HG03457 (cell line): Measurements from ENCODE around the gene PRKCZ.

ENCODE experiments used
- ATAC-seq: cut with Tn5 transposase; IDR thresholded peaks from one replicate; pipeline ENCODE4 v1.9.1; 2021; ENCODE audit warnings: moderate number of reproducible peaks; ENCODE audit not compliant: unreplicated experiment

Gene PRKCZ

GRCh38 chr1:2060072-2060471, 9.9 kb downstream of the PRKCZ start:
- no peak for ATAC-seq

- ATAC-seq = no peak
Measured at GRCh38 chr1:2060535-2060934, 10.3 kb downstream of the PRKCZ start.

GRCh38 chr1:2061065-2061778, 11.0 kb downstream of the PRKCZ start:
- ATAC-seq = no peak

GRCh38 chr1:2065699-2066098, 15.5 kb downstream of the PRKCZ start:
- ATAC-seq = no peak

- no peak for ATAC-seq
Measured at GRCh38 chr1:2067393-2067792, 17.2 kb downstream of the PRKCZ start.

- ATAC-seq = no peak
Measured at GRCh38 chr1:2067981-2068380, 17.8 kb downstream of the PRKCZ start.

GRCh38 chr1:2068951-2069350, 18.7 kb downstream of the PRKCZ start:
- ATAC-seq = no peak

- ATAC-seq = no peak
Measured at GRCh38 chr1:2070016-2070415, 19.8 kb downstream of the PRKCZ start.

GRCh38 chr1:2070800-2071530, 20.8 kb downstream of the PRKCZ start:
- no peak for ATAC-seq

- ATAC-seq = no peak
Measured at GRCh38 chr1:2072109-2072806, 22.0 kb downstream of the PRKCZ start.

- ATAC-seq = no peak
Measured at GRCh38 chr1:2072891-2073290, 22.7 kb downstream of the PRKCZ start.

GRCh38 chr1:2073382-2074230, 23.4 kb downstream of the PRKCZ start:
- ATAC-seq = no peak

GRCh38 chr1:2074396-2074795, 24.2 kb downstream of the PRKCZ start:
- no peak for ATAC-seq

- ATAC-seq = no peak
Measured at GRCh38 chr1:2074944-2075740, 24.9 kb downstream of the PRKCZ start.

- no peak for ATAC-seq
Measured at GRCh38 chr1:2076826-2077225, 26.6 kb downstream of the PRKCZ start.

- no peak for ATAC-seq
Measured at GRCh38 chr1:2078170-2078569, 28.0 kb downstream of the PRKCZ start.

GRCh38 chr1:2079396-2080085, 29.3 kb downstream of the PRKCZ start:
- ATAC-seq = no peak

GRCh38 chr1:2080140-2080539, 29.9 kb downstream of the PRKCZ start:
- no peak for ATAC-seq

- ATAC-seq = no peak
Measured at GRCh38 chr1:2080884-2081283, 30.7 kb downstream of the PRKCZ start.
